HG02642 (cell line): Measurements from ENCODE around the gene THOP1.

Experiments
- ATAC-seq: cut with Tn5 transposase; IDR thresholded peaks from one replicate; pipeline ENCODE4 v1.9.1; 2021; ENCODE audit warnings: mild to moderate bottlenecking; ENCODE audit not compliant: unreplicated experiment, poor library complexity

THOP1 gene

GRCh38 chr19:2785244-2785997 is at the start of gene THOP1:
THOP1 (plus strand) TSS chr19:2785503; CDS start chr19:2785663, 160 bp downstream.
- peak; percentile 74 for ATAC-seq

GRCh38 chr19:2736550-2737190 is 48.6 kb upstream of the THOP1 start:
- ATAC-seq, result no peak

GRCh38 chr19:2739602-2740313 is 45.5 kb upstream of the THOP1 start, which contains the start of gene SLC39A3:
SLC39A3 (minus strand) TSS chr19:2740017; CDS start chr19:2737257, 2,760 bp downstream.
- ATAC-seq, result peak; percentile 95

- no peak for ATAC-seq
Measured at GRCh38 chr19:2740314-2740656, 45.0 kb upstream of the THOP1 start.

GRCh38 chr19:2743099-2743498 is 42.2 kb upstream of the THOP1 start:
- no peak for ATAC-seq

- no peak for ATAC-seq
Measured at GRCh38 chr19:2744113-2744512, 41.2 kb upstream of the THOP1 start.

GRCh38 chr19:2747349-2747748 is 38.0 kb upstream of the THOP1 start:
- no peak for ATAC-seq

GRCh38 chr19:2750808-2751437 is 34.4 kb upstream of the THOP1 start:
- no peak for ATAC-seq

GRCh38 chr19:2751438-2751830 is 33.9 kb upstream of the THOP1 start:
- no peak for ATAC-seq

- ATAC-seq, result no peak
Measured at GRCh38 chr19:2754659-2755447, 30.4 kb upstream of the THOP1 start.

- ATAC-seq, result no peak
Measured at GRCh38 chr19:2755448-2755705, 29.9 kb upstream of the THOP1 start.

- no peak for ATAC-seq
Measured at GRCh38 chr19:2755811-2756210, 29.5 kb upstream of the THOP1 start.

GRCh38 chr19:2756477-2756876 is 28.8 kb upstream of the THOP1 start:
- no peak for ATAC-seq

GRCh38 chr19:2756921-2757881 is 28.1 kb upstream of the THOP1 start:
- ATAC-seq, result no peak

- ATAC-seq, result no peak
Measured at GRCh38 chr19:2758601-2759313, 26.5 kb upstream of the THOP1 start.

- no peak for ATAC-seq
Measured at GRCh38 chr19:2759362-2759761, 25.9 kb upstream of the THOP1 start.

- ATAC-seq, result no peak
Measured at GRCh38 chr19:2759965-2760364, 25.3 kb upstream of the THOP1 start.

- ATAC-seq, result no peak
Measured at GRCh38 chr19:2761309-2761677, 24.0 kb upstream of the THOP1 start.
